Stimulated activated CD8-positive, alpha-beta memory T cell treated with anti-CD3 and anti-CD28 coated beads, Interleukin-7, amount 100 ng/mL, for 1 hour (primary cell): ENCODE measurements around the gene CRYZ.
"Not testable (repeated sequence)": the region's sequence is repeated elsewhere in the genome, so short reads cannot be mapped to it uniquely, and the experiment has no call there.

Experiments used
- DNase-seq, 2 donors: peaks; one replicate each; pipeline ENCODE4 v3.0.0-alpha.2; 2020; ENCODE audit warnings: low read depth in 2 of 2

Gene CRYZ

DNA sequence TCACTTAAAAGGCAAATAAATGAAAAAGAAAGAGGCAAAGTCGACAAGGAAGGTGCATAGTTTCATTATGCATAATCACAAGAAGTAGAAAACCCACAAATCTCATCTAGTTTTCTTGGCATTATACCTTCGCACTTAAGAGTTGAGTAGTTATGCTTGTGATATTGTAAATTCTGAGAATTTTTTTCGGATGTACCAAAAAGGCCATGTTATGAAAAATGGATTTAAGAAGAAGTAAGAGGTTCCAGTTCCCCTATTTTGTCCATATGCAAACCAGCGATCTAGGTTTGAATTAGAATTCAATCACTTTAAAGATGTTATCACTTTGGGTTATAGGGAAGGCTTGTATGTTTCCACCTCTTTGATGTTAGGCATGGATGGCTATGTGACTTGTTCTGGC is 51.4 kb downstream of the CRYZ start:
- DNase-seq, result no peak

DNA sequence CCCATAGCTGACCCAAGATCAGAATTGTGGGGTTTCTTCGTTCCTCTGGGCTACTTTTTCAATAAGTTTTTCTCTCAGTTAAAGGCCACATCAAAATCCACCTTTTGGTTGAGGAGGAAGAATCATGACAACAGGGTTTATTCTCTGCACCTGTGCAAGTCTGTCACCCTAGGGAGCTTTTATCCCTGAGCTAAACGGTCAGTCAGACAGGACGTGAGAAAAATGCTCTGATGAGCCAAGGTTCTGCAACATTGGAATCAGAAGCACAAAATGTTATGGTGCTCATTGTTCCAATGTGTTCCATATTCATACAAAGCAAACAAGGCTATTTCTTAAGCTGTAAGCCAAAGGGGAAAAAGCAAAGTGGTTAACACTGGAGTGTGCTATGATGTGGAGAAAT is 51.8 kb downstream of the CRYZ start:
- DNase-seq, result no peak

DNA sequence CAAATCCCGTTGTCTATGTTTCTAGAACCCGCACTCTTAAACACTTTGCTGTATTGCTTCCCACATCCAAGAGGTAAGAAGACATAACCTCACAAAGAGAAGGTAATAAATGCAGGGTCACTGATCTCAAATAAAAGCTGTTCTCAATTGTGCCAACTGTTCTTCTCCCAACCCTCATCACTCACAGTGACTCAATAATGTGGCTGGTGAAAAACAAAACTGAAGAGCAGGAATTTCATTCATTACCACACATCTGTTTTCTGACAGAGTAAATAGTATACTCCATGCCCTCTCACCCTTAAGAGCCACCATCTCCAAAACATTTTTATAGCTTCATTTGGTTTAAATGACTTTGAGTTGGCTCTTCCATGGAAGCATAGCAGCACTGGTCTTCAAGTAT is 53.0 kb downstream of the CRYZ start:
- no peak for DNase-seq

DNA sequence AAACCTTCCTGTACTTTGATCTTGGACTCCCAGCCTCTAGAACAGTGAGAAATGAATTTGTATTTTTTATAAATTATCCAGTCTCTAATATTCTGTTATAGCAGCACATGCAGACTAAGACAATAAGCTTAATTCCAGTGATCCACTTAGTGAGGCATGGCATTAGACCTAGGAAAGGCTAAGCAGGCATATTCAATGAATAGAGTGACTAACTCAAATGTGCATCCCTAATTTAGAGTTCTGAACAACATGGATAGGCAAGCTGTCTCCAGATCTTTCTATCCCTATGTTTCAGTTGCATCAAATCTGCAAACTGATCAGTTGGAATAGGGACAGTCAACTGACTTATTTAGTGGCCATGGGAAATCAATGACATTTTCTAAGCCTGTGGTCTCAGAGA is 54.9 kb downstream of the CRYZ start:
- no peak for DNase-seq

DNA sequence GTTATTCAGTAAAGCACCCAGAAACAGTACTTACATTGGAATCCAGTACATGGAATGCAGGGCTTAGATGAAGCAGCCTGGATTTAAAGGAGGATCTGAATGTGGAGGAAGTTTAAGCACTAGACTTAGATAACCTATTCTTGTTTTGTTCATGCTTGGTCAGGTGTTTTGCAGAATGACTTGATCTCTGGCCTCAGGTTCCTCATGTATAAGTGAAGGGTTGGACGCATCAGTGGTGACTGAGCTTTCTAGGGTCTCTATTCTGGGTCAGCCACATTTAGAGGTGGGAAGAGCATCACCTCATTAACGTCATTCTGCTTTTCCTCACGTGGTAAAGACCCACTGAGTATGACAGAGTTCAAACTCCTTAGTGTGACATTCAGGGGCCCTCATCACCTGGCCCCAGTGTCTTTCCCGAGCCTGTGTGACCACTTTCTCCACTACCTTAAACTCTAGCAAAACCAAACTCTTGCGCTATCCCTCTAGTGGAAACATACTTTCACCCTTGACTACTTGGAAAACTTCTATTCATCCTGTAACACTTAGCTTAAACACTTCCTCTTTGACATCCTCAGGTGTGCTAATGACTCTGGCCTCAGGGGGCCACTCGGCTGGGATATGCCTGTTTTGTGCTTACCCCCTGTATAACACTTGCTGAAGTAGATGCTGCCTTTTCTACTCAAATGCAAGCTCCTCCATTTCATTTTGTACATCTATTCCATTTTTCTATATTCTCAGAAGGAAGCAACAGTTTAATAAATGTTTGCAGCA is 58.4 kb downstream of the CRYZ start:
- no peak for DNase-seq

DNA sequence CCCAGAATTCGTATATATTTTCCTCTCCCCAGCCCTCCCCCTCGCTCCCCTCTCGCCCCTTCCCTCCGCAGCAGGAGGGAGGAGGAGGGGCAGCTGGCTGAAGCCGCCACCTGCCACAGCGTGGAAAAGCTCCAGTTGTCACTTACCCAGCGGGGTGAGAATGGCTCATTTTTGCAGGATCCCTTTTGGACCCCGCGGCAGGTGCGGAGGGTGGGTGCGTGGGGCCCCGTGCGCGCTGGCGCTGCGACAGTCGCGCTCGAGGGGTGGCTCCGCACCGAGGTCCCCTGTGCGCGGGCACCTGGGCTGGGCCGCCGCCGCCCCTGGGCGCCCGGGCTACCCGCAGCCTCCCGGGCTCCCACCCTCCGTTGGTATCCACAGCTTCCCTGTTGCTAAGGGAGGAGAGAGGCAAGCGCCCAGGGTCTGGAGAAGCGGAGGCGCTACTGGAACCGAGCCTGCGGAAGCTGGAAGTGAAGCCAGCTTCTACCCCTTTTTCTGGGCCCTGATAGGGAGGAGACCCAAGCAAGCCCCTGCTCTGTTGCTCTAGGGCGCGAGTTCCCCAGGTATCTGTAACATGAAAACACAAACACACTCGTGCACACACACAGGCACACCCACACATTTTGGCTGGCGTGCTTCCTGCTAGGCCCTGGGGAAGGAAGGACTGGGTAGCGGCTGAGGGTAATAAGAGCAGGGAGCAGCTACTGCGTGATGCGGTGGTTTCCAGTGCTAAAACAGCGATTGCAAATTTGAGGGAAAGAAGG is 59.3 kb downstream of the CRYZ start, which contains the start of gene ERICH3:
ERICH3 (minus strand) TSS at position 442 of the 761 bp plus-strand sequence; CDS start at position 169, 273 bp downstream.
- DNase-seq, result no peak

DNA sequence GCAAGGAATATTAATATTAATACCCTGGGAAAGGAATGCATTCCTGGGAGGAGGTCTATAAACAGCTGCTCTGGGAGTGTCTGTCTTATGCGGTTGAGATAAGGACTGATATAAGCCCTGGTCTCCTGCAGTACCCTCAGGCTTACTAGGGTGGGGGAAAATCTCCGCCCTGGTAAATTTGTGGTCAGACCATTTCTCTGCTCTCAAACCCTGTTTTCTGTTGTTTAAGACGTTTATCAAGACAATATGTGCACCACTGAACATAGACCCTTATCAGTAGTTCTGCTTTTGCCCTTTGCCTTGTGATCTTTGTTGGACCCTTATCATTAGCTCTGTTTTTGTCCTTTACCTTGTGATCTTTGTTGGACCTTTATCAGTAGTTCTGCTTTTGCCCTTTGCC is 62.0 kb downstream of the CRYZ start:
- DNase-seq, result not testable (repeated sequence)
